ENCODE results near the gene SNX1. TPM values are rescaled to one million over a fixed set of nuclear protein-coding genes. Genes with fewer than 3 reads are reported as not detected.

The SNX1 gene
- total and polyA plus RNA-seq, 2 of the 8 experiments (the other 6 are each of a cell fraction or from before 2014, with no cell fraction given) = 27.9 to 59.8 TPM

GRCh38 chr15:64152507-64153387, 57.0 kb downstream of the SNX1 start:
- no peak for FAIRE-seq
- CTCF ChIA-PET (ENCODE audit: partially characterized antibody) = interaction anchor here (0.6 to 3.8 kb wide), 30 partner anchors 9 to 528 kb away, joined by 3 to 23 read pairs (median 5); partner anchors contain the start of genes CIAO2A and PPIB
- no peak overlapping the region for H2BK120ac ChIP-seq (replicated peaks; ENCODE audit: low read depth, low read length)
- H3K23me2 ChIP-seq (ENCODE audit: low read depth, low read length) = peaks cover 9% of the 10 kb centered on the region; the same call in 1 of the 2 replicates
- peaks cover 0 to 12% (median 8%) of the 10 kb centered on the region in 4 experiments; a peak in 6 of 7 replicates for H3K4me1 ChIP-seq (replicated peaks in 1 of 4; ENCODE audit: control insufficient read depth in 3 of 4, insufficient read depth in 4 of 4, low read length in 3 of 4)
- H3K79me1 ChIP-seq (ENCODE audit: low read depth, low read length) = no peaks in the 10 kb centered on the region; the same call in 1 of the 2 replicates
- H3K4me3 ChIP-seq (ENCODE audit: extremely low read depth in 1 of 4, insufficient read depth in 2 of 4, low read depth in 3 of 4, low read length in 4 of 4) = peak overlapping the region; percentile 54 to 93 (median 70); a peak in 7 of 8 replicates
- peaks cover 10 to 12% of the 10 kb centered on the region in 2 experiments for H4K20me1 ChIP-seq (replicated peaks in 1 of 2; ENCODE audit: control insufficient read depth in 1 of 2, insufficient read depth in 2 of 2, low read length in 2 of 2)
- no peak overlapping the region for H3K9ac ChIP-seq (replicated peaks in 1 of 4; ENCODE audit: extremely low read depth in 1 of 4, low read depth in 3 of 4, low read length in 3 of 4)
- H4K8ac ChIP-seq (ENCODE audit: extremely low read depth, insufficient read depth, low read length) = peak overlapping the region; percentile 0; the same call in 1 of the 2 replicates
- H4K91ac ChIP-seq (replicated peaks; ENCODE audit: insufficient read length, low read length) = peak overlapping the region; percentile 34
- H3K36me3 ChIP-seq (ENCODE audit: control insufficient read depth in 2 of 4, insufficient read depth in 4 of 4, low read length in 3 of 4) = peaks cover 19 to 30% (median 23%) of the 10 kb centered on the region in 4 experiments
- no peak overlapping the region; the same call in none of the 2 replicates for H3K18ac ChIP-seq (ENCODE audit: extremely low read depth, low read length)
- no peaks in the 10 kb centered on the region for H3K9me3 ChIP-seq (ENCODE audit: insufficient read depth in 2 of 2, low read depth in 1 of 2, low read length in 1 of 2)
- POLR2A ChIA-PET (ENCODE audit: partially characterized antibody) = interaction anchor here (0.8 to 3.0 kb wide), 8 partner anchors 10 to 533 kb away, joined by 3 to 34 read pairs (median 4); partner anchors contain the start of genes CIAO2A and PPIB
- H3K4ac ChIP-seq (replicated peaks; ENCODE audit: insufficient read length, low read depth, low read length) = no peak overlapping the region
- no peak for TF ChIP-seq SIRT6 (IDR thresholded peaks at IDR 0.05; ENCODE audit: low read length)
- TF ChIP-seq E2F6 (IDR thresholded peaks at IDR 0.05) = no peak
- peak; percentile 77 for TF ChIP-seq TAF7 (optimal IDR thresholded peaks at IDR 0.05; ENCODE audit: borderline replicate concordance, low read depth, low read length)
- TF ChIP-seq SUZ12 (IDR thresholded peaks at IDR 0.05; ENCODE audit: low read length) = peak; percentile 8; the same call in 1 of the 2 replicates
- no peak overlapping the region for H2AFZ ChIP-seq (ENCODE audit: low read length)
- no peak overlapping the region for H3K23ac ChIP-seq (ENCODE audit: insufficient read length)
- no peak overlapping the region for H2AK5ac ChIP-seq (ENCODE audit: low read depth, low read length)
- H3K27me3 ChIP-seq (replicated peaks in 1 of 4; ENCODE audit: control insufficient read depth in 3 of 4, extremely low read depth in 1 of 4, insufficient read depth in 3 of 4, low read length in 3 of 4) = peaks cover 0 to 18% (median 14%) of the 10 kb centered on the region in 4 experiments; a peak in 5 of 7 replicates
- no peak overlapping the region for H4K5ac ChIP-seq (ENCODE audit: insufficient read length, low read depth, low read length)
- DNase-seq (ENCODE audit: low read depth in 1 of 2, low spot score in 2 of 2) = peak in 1 of 2 experiments; percentile 68
- H2BK5ac ChIP-seq (ENCODE audit: low read depth, low read length) = no peak overlapping the region
- H2BK12ac ChIP-seq (ENCODE audit: low read depth, low read length) = no peak overlapping the region
- H3K4me2 ChIP-seq (ENCODE audit: insufficient read depth in 1 of 2, low read depth in 2 of 2, low read length in 2 of 2) = peak overlapping the region; percentile 61 to 99
- no peak overlapping the region for H3K27ac ChIP-seq (ENCODE audit: low read depth, low read length)
- no peak overlapping the region for H3K56ac ChIP-seq (replicated peaks; ENCODE audit: insufficient read length, low read depth, low read length)
- 31% methylated on average over 22 of the region's 27 CpGs; no CpG with 5 or more reads in 1 of the 2 experiments for WGBS, 2 experiments (ENCODE audit: extremely low coverage in 1 of 2, insufficient coverage in 1 of 2, insufficient read length in 1 of 2, insufficient replicate concordance in 2 of 2, low coverage in 1 of 2, low lambda C conversion rate in 2 of 2, missing lambda C conversion rate in 1 of 2)
- H3K79me2 ChIP-seq (ENCODE audit: control insufficient read depth in 1 of 2, insufficient read depth in 2 of 2, low read length in 2 of 2) = no peaks in the 10 kb centered on the region
- no peak overlapping the region for H2BK20ac ChIP-seq (ENCODE audit: low read length)
- 0 out of 2 replicates have a peak overlapping the region, but pooled peaks have one; percentile 13 for H2BK15ac ChIP-seq (ENCODE audit: low read length)
- no peak overlapping the region for H3K14ac ChIP-seq (ENCODE audit: insufficient read length)

All from H1 (cell line).